HG03520 (cell line): ENCODE data around the gene ZDHHC21.

ENCODE experiments used
- ATAC-seq: cut with Tn5 transposase; IDR thresholded peaks from one replicate; pipeline ENCODE4 v1.9.1; 2021; ENCODE audit warnings: mild to moderate bottlenecking, moderate library complexity; ENCODE audit not compliant: unreplicated experiment

The ZDHHC21 gene

GRCh38 chr9:14618836-14619420, 74.3 kb downstream of the ZDHHC21 start:
- no peak for ATAC-seq

DNA sequence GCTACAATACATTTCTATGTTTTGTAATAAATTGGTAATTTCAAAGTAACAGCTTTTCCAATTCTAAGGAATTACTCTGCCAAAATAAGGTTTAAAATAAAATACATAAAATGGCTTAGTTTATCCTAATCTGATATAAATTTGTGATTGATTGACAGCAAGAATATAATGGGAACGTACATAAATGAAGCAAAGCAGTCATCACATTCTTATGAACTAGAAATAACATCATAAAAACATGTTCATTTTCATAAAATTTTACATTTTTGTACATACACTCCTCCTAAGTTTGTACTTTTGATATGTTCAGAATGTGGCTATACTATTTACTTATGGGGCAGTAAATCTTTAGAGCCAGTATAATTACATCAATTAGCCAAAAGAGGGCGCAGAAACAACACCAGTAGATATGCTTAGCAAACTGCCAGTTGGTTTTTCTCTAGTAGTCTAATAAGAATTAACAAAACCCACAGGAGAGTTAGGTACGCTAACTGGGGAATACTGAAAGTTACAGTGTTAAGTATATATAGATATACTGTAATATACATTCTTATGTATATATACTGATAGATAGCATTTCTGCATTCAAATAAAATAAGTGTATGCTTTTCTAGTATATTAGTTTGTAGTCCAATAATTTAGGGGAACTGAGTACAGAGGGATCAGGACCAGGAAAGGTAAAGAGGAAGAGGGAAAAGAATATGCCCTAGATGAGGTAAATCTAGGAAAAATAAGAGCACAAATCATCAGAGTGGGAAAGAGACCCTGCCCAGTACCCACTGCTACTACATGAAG, 76.8 kb downstream of the ZDHHC21 start:
- peak; percentile 92 for ATAC-seq

DNA sequence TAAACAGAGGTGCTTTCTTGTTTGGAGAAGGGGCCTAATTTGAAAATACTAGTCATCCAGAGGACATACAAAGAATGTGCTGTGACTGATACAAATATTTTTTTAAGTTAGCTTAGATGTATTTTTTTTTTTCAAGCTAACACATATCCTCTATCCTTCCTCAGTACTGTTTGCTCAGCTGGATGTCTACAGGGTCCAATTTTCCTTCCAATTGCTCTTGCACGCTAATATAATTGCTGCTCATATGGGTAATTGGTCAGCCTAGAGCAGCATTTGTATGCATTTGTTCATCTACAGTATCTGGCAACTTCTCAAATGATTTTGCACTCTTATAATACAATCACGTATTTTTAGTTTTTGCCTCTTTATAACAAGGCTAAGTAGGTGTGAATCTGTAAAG, 84.7 kb downstream of the ZDHHC21 start:
- ATAC-seq: no peak

DNA sequence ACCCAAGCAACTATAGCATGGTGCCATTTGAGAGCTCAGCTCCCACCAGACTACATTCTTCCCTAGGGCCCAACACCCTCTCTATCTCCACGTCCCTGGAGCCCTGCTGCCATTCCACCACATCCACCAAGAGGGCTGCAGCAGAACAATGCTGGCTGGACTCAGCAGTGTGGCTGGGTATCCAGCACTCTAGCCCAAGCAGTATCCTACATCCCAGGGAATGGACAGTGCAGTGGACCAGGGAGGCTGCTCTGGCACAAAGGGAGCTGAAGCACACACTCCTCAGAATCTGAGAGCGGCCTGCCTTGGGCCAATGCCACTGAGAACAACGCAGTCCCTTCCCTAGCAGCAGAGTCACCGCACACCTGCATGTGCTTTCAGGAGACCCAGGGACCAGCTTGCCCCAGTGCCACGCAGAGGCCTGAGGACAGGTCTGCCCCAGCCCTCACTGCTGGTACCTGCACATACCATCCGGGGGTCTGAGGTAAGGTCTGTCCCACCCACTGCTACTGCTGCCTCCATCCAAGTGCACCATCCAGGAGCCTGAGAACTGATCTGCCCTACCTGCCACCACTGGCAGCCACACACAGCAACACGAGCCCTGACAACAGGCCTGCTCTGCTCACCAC, 95.9 kb downstream of the ZDHHC21 start:
- no peak for ATAC-seq

GRCh38 chr9:14593406-14593805, 99.8 kb downstream of the ZDHHC21 start:
- no peak for ATAC-seq

DNA sequence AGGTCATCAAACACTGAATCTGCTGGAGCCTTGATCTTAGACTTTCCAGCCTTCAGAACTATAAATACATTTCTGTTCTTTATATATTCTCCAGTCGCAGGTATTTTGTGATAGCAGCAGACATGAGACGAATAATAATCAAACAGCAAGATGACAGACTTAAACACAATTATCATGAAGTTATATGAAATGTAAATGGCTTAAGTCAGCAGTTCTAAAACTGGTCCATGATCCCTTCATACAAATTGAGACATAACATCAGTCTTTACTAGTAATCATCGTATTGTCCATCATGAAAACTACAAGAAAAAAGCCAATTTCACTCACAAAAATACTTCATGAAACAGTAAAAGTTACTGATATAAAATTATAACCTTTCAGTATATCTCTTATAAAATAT, 101.8 kb downstream of the ZDHHC21 start:
- ATAC-seq: no peak

- peak; percentile 100 for ATAC-seq
Measured at GRCh38 chr9:14585730-14586473, 107.3 kb downstream of the ZDHHC21 start.

GRCh38 chr9:14584571-14584970, 108.7 kb downstream of the ZDHHC21 start:
- no peak for ATAC-seq

DNA sequence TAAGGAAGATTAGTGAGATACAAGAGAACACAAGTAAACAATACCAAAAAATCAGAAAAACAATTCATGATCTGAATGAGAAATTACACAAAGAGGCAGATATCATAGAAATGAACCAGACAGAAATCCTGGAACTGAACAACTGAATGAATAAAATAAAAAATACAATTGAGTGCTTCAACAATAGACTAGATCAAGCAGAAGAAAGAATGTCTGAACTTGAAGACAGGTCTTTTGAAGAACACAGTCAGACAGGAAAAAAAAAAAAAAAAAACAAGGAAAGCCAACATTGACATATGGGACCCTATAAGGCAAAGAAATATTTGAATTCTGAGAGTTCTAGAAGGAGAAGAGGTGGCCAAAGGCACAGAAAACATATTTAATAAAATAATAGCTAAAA, 115.2 kb downstream of the ZDHHC21 start:
- no peak for ATAC-seq

GRCh38 chr9:14574173-14574572, 119.1 kb downstream of the ZDHHC21 start:
- no peak for ATAC-seq

- no peak for ATAC-seq
Measured at GRCh38 chr9:14573319-14573718, 119.9 kb downstream of the ZDHHC21 start.

GRCh38 chr9:14565352-14566016, 127.7 kb downstream of the ZDHHC21 start:
- no peak for ATAC-seq

- ATAC-seq: no peak
Measured at GRCh38 chr9:14563902-14564624, 129.2 kb downstream of the ZDHHC21 start.

DNA sequence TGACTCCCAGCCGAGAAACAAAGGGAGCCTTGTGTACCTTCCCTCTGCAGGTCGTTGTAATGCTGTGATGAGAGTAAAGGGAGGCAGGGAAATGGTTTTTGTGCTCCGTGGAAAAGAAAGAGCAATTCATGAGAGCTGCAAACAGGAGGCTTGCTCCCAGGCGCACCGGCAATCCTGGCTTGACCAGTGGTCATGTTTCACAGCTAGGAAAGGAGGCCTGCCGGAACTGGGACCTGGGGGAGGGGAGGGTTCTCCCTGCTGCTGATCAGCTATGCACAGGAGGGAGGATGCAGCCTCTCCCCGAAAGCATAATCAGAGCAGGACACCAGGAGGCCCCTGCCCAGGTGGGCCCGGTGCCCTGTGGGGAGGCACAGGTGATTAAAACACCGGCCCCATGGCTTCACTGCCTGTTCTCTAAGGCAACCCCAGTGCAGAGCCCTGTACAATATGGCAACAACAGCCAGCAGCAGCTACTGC, 131.3 kb downstream of the ZDHHC21 start:
- no peak for ATAC-seq
